Aortic smooth muscle cell (primary cell): ENCODE data around the gene EPS15. TPM values are rescaled to one million over a fixed set of nuclear protein-coding genes. Genes with fewer than 3 reads are reported as not detected.

Experiments
- total RNA-seq: library from RNA; depleted of rRNA; stranded (reverse); fragments of >200 nt; gene quantifications from 2 replicates; pipeline ENCODE4 v1.2.3, GENCODE V29; 2014

Gene EPS15
- total RNA-seq: 56.7 and 76.1 TPM in 2 replicates

GRCh38 chr1:51519048-51519864, at the start of gene EPS15:
Gene EPS15 (minus strand): TSS chr1:51519266. CDS start chr1:51519231, 35 bp downstream.

DNA sequence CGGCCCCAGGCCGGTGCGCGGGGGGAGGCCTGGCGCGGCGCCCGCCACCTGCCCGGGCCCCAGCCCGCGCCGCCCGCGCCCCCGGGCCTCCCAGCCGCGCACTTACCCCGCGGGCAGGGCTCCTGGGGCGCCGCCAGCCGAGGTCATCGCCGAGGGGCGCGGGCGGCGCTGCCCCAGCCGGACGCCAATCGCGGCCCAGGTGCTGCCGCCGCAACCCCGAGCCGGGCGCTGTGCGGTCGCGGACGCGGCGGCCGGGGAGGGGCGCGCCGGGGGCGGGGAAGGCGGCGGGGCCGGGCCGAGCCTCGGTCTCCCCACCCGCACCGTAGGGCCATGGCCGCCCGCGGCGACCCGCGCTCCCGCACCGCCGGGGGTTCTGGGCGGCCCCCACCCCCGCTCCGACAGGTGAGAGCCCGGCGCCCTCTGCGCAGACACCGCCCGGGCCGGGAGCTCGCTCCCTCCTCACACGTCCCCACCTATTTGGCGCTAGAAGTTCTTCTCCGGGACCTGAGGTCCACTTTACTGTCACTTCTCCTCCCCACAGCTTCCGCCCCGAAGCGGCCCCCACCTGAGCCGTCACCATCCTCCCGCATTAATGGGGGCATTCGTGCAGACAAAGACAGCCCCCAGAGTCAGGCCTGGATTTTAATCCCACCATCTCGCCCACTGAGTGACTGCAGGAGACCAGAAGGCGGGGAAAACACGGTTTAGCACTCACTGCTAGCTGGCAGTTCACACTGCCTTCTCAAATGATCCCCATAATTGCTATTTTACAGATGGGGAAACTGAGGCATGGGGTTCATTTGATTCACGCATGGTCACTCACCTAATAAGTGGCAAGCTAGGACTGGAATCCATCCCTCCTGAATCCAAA, 188.5 kb downstream of the EPS15 start, which contains the start of gene TTC39A:
TTC39A (minus strand) TSS at position 232 of the 871 bp plus-strand sequence; CDS start at position 147, 85 bp downstream.

Other genes with a start within 250 kb of the EPS15 start
- gene TTC39A, start 188.7 kb downstream of the EPS15 start, total RNA-seq: 3.3 and 4.7 TPM in 2 replicates
- gene OSBPL9, start 97.8 kb upstream of the EPS15 start, total RNA-seq: 55.6 and 73.4 TPM in 2 replicates